ENCODE measurements around the gene KCNJ16. TPM values are rescaled to one million over a fixed set of nuclear protein-coding genes. Genes with fewer than 3 reads are reported as not detected.

Gene KCNJ16
- total RNA-seq, 1 donor from 2014 or later = 1.6 TPM

GRCh38 chr17:70134777-70135176 is 59.8 kb downstream of the KCNJ16 start:
- Histone ChIP-seq H3K4me1 (ENCODE audit: control insufficient read depth in 3 of 3, insufficient read depth in 3 of 3, low read length in 3 of 3) (peaks cover 13 to 25% (median 17%) of the 10 kb centered on the region in 3 donors), H3K27ac (ENCODE audit: low read depth, low read length) (no peak overlapping the region), H3K27me3 (ENCODE audit: control insufficient read depth in 3 of 3, insufficient read depth in 3 of 3, low read length in 3 of 3) (no peaks in the 10 kb centered on the region), H3K9me3 (ENCODE audit: control insufficient read depth in 3 of 3, low read length in 3 of 3) (no peaks in the 10 kb centered on the region), H3K4me3 (ENCODE audit: low read length in 3 of 3) (no peak overlapping the region), H3K36me3 (ENCODE audit: control insufficient read depth in 3 of 3, insufficient read depth in 3 of 3, low read length in 3 of 3) (no peaks in the 10 kb centered on the region), H3K9ac (ENCODE audit: low read depth in 1 of 3, low read length in 3 of 3) (no peak overlapping the region)

GRCh38 chr17:70136131-70136530 is 61.1 kb downstream of the KCNJ16 start:
- Histone ChIP-seq H3K9ac (ENCODE audit: low read depth in 1 of 3, low read length in 3 of 3) (no peak overlapping the region), H3K27me3 (ENCODE audit: control insufficient read depth in 3 of 3, insufficient read depth in 3 of 3, low read length in 3 of 3) (no peaks in the 10 kb centered on the region), H3K9me3 (ENCODE audit: control insufficient read depth in 3 of 3, low read length in 3 of 3) (no peaks in the 10 kb centered on the region), H3K4me1 (ENCODE audit: control insufficient read depth in 3 of 3, insufficient read depth in 3 of 3, low read length in 3 of 3) (peaks cover 13 to 18% (median 17%) of the 10 kb centered on the region in 3 donors), H3K36me3 (ENCODE audit: control insufficient read depth in 3 of 3, insufficient read depth in 3 of 3, low read length in 3 of 3) (no peaks in the 10 kb centered on the region), H3K27ac (ENCODE audit: low read depth, low read length) (no peak overlapping the region), H3K4me3 (ENCODE audit: low read length in 3 of 3) (no peak overlapping the region)

- Histone ChIP-seq H3K4me1 (ENCODE audit: control insufficient read depth in 3 of 3, insufficient read depth in 3 of 3, low read length in 3 of 3) (peaks cover 13 to 18% (median 17%) of the 10 kb centered on the region in 3 donors), H3K4me3 (ENCODE audit: low read length in 3 of 3) (peak overlapping the region; percentile 61 to 68 (median 68)), H3K27ac (ENCODE audit: low read depth, low read length) (peak overlapping the region; percentile 95)
Measured at GRCh38 chr17:70137451-70138230, 62.6 kb downstream of the KCNJ16 start.

GRCh38 chr17:70138291-70138865 is 63.4 kb downstream of the KCNJ16 start:
- Histone ChIP-seq H3K4me3 (ENCODE audit: low read length in 3 of 3) (no peak overlapping the region), H3K9ac (ENCODE audit: low read depth in 1 of 3, low read length in 3 of 3) (peak overlapping the region; percentile 15 to 80 (median 79))

More at GRCh38 chr17:70137451-70138230, 62.6 kb downstream of the KCNJ16 start:
- H3K9ac ChIP-seq (ENCODE audit: low read depth in 1 of 3, low read length in 3 of 3) = peak overlapping the region; percentile 79 to 80 (median 80)
- no peaks in the 10 kb centered on the region for H3K27me3 ChIP-seq (ENCODE audit: control insufficient read depth in 3 of 3, insufficient read depth in 3 of 3, low read length in 3 of 3)
- H3K9me3 ChIP-seq (ENCODE audit: control insufficient read depth in 3 of 3, low read length in 3 of 3) = no peaks in the 10 kb centered on the region
- H3K36me3 ChIP-seq (ENCODE audit: control insufficient read depth in 3 of 3, insufficient read depth in 3 of 3, low read length in 3 of 3) = no peaks in the 10 kb centered on the region

GRCh38 chr17:70139449-70139993 is 64.5 kb downstream of the KCNJ16 start:
- H3K9ac ChIP-seq (ENCODE audit: low read depth in 1 of 3, low read length in 3 of 3) = no peak overlapping the region
- H3K4me3 ChIP-seq (ENCODE audit: low read length in 3 of 3) = no peak overlapping the region
- H3K27ac ChIP-seq (ENCODE audit: low read depth, low read length) = peak overlapping the region; percentile 95
- no peaks in the 10 kb centered on the region for H3K9me3 ChIP-seq (ENCODE audit: control insufficient read depth in 3 of 3, low read length in 3 of 3)
- H3K4me1 ChIP-seq (ENCODE audit: control insufficient read depth in 3 of 3, insufficient read depth in 3 of 3, low read length in 3 of 3) = peaks cover 13 to 18% (median 17%) of the 10 kb centered on the region in 3 donors
- no peaks in the 10 kb centered on the region for H3K27me3 ChIP-seq (ENCODE audit: control insufficient read depth in 3 of 3, insufficient read depth in 3 of 3, low read length in 3 of 3)
- no peaks in the 10 kb centered on the region for H3K36me3 ChIP-seq (ENCODE audit: control insufficient read depth in 3 of 3, insufficient read depth in 3 of 3, low read length in 3 of 3)

More at GRCh38 chr17:70138291-70138865, 63.4 kb downstream of the KCNJ16 start:
- Histone ChIP-seq H3K4me1 (ENCODE audit: control insufficient read depth in 3 of 3, insufficient read depth in 3 of 3, low read length in 3 of 3) (peaks cover 13 to 18% (median 17%) of the 10 kb centered on the region in 3 donors), H3K27ac (ENCODE audit: low read depth, low read length) (peak overlapping the region; percentile 95), H3K27me3 (ENCODE audit: control insufficient read depth in 3 of 3, insufficient read depth in 3 of 3, low read length in 3 of 3) (no peaks in the 10 kb centered on the region), H3K9me3 (ENCODE audit: control insufficient read depth in 3 of 3, low read length in 3 of 3) (no peaks in the 10 kb centered on the region), H3K36me3 (ENCODE audit: control insufficient read depth in 3 of 3, insufficient read depth in 3 of 3, low read length in 3 of 3) (no peaks in the 10 kb centered on the region)

- Histone ChIP-seq H3K4me3 (ENCODE audit: low read length in 3 of 3) (no peak overlapping the region), H3K27me3 (ENCODE audit: control insufficient read depth in 3 of 3, insufficient read depth in 3 of 3, low read length in 3 of 3) (no peaks in the 10 kb centered on the region), H3K4me1 (ENCODE audit: control insufficient read depth in 3 of 3, insufficient read depth in 3 of 3, low read length in 3 of 3) (no peaks in the 10 kb centered on the region), H3K9ac (ENCODE audit: low read depth in 1 of 3, low read length in 3 of 3) (peak overlapping the region in 1 of 3 donors; percentile 40), H3K36me3 (ENCODE audit: control insufficient read depth in 3 of 3, insufficient read depth in 3 of 3, low read length in 3 of 3) (no peaks in the 10 kb centered on the region), H3K9me3 (ENCODE audit: control insufficient read depth in 3 of 3, low read length in 3 of 3) (no peaks in the 10 kb centered on the region), H3K27ac (ENCODE audit: low read depth, low read length) (no peak overlapping the region)
Measured at GRCh38 chr17:70144260-70144846, 69.3 kb downstream of the KCNJ16 start.

- Histone ChIP-seq H3K36me3 (ENCODE audit: control insufficient read depth in 3 of 3, insufficient read depth in 3 of 3, low read length in 3 of 3) (no peaks in the 10 kb centered on the region), H3K27ac (ENCODE audit: low read depth, low read length) (no peak overlapping the region), H3K4me3 (ENCODE audit: low read length in 3 of 3) (no peak overlapping the region), H3K27me3 (ENCODE audit: control insufficient read depth in 3 of 3, insufficient read depth in 3 of 3, low read length in 3 of 3) (no peaks in the 10 kb centered on the region), H3K9ac (ENCODE audit: low read depth in 1 of 3, low read length in 3 of 3) (no peak overlapping the region), H3K4me1 (ENCODE audit: control insufficient read depth in 3 of 3, insufficient read depth in 3 of 3, low read length in 3 of 3) (no peaks in the 10 kb centered on the region), H3K9me3 (ENCODE audit: control insufficient read depth in 3 of 3, low read length in 3 of 3) (no peaks in the 10 kb centered on the region)
Measured at GRCh38 chr17:70153210-70153609, 78.2 kb downstream of the KCNJ16 start.

GRCh38 chr17:70157151-70157550 is 82.1 kb downstream of the KCNJ16 start:
- no peak overlapping the region for H3K27ac ChIP-seq (ENCODE audit: low read depth, low read length)
- no peaks in the 10 kb centered on the region for H3K4me1 ChIP-seq (ENCODE audit: control insufficient read depth in 3 of 3, insufficient read depth in 3 of 3, low read length in 3 of 3)
- H3K27me3 ChIP-seq (ENCODE audit: control insufficient read depth in 3 of 3, insufficient read depth in 3 of 3, low read length in 3 of 3) = no peaks in the 10 kb centered on the region
- H3K9me3 ChIP-seq (ENCODE audit: control insufficient read depth in 3 of 3, low read length in 3 of 3) = no peaks in the 10 kb centered on the region
- no peak overlapping the region for H3K9ac ChIP-seq (ENCODE audit: low read depth in 1 of 3, low read length in 3 of 3)
- H3K4me3 ChIP-seq (ENCODE audit: low read length in 3 of 3) = no peak overlapping the region
- H3K36me3 ChIP-seq (ENCODE audit: control insufficient read depth in 3 of 3, insufficient read depth in 3 of 3, low read length in 3 of 3) = no peaks in the 10 kb centered on the region

- H3K4me3 ChIP-seq (ENCODE audit: low read length in 3 of 3) = no peak overlapping the region
- no peaks in the 10 kb centered on the region for H3K27me3 ChIP-seq (ENCODE audit: control insufficient read depth in 3 of 3, insufficient read depth in 3 of 3, low read length in 3 of 3)
- no peak overlapping the region for H3K9ac ChIP-seq (ENCODE audit: low read depth in 1 of 3, low read length in 3 of 3)
- peak overlapping the region; percentile 44 for H3K27ac ChIP-seq (ENCODE audit: low read depth, low read length)
- H3K9me3 ChIP-seq (ENCODE audit: control insufficient read depth in 3 of 3, low read length in 3 of 3) = no peaks in the 10 kb centered on the region
- H3K36me3 ChIP-seq (ENCODE audit: control insufficient read depth in 3 of 3, insufficient read depth in 3 of 3, low read length in 3 of 3) = no peaks in the 10 kb centered on the region
- H3K4me1 ChIP-seq (ENCODE audit: control insufficient read depth in 3 of 3, insufficient read depth in 3 of 3, low read length in 3 of 3) = no peaks in the 10 kb centered on the region
Measured at GRCh38 chr17:70158180-70158579, 83.2 kb downstream of the KCNJ16 start.

GRCh38 chr17:70158591-70158990 is 83.6 kb downstream of the KCNJ16 start:
- Histone ChIP-seq H3K36me3 (ENCODE audit: control insufficient read depth in 3 of 3, insufficient read depth in 3 of 3, low read length in 3 of 3) (no peaks in the 10 kb centered on the region), H3K9ac (ENCODE audit: low read depth in 1 of 3, low read length in 3 of 3) (no peak overlapping the region), H3K27ac (ENCODE audit: low read depth, low read length) (peak overlapping the region; percentile 44), H3K4me1 (ENCODE audit: control insufficient read depth in 3 of 3, insufficient read depth in 3 of 3, low read length in 3 of 3) (no peaks in the 10 kb centered on the region), H3K27me3 (ENCODE audit: control insufficient read depth in 3 of 3, insufficient read depth in 3 of 3, low read length in 3 of 3) (no peaks in the 10 kb centered on the region), H3K9me3 (ENCODE audit: control insufficient read depth in 3 of 3, low read length in 3 of 3) (no peaks in the 10 kb centered on the region), H3K4me3 (ENCODE audit: low read length in 3 of 3) (no peak overlapping the region)

All from skeletal muscle tissue (tissue), 4 donors.